Natural killer cell (primary cell): ENCODE data around the gene ORAI3. TPM values are rescaled to one million over a fixed set of nuclear protein-coding genes. Genes with fewer than 3 reads are reported as not detected.

Experiments
- ATAC-seq, 3 donors: fragments of 150-1000 bp in 2 of 3; fragments of 200-7000 bp in 1 of 3; cut with Tn5 transposase; 1 replicate in 1 of 3; 2 replicates in 2 of 3; pipeline ENCODE4 v1.10.0; 2021; ENCODE audit warnings: mild to moderate bottlenecking in 2 of 3, moderate library complexity in 2 of 3
- DNase-seq, 2 donors: peaks; one replicate each; pipeline versions ENCODE4 v3.0.0 to v3.0.0-alpha.2; 2013 to 2021; ENCODE audit warnings: mixed read lengths in 1 of 2
- H3K27ac ChIP-seq: one replicate; pipeline ENCODE4 v1.5.1; 2013; ENCODE audit warnings: mild to moderate bottlenecking, low read length
- H3K27me3 ChIP-seq: one replicate; pipeline ENCODE4 v1.6.1; 2013; ENCODE audit warnings: low read length; ENCODE audit not compliant: control insufficient read depth, insufficient read depth
- H3K36me3 ChIP-seq: one replicate; pipeline ENCODE4 v1.6.1; 2013; ENCODE audit warnings: low read length; ENCODE audit not compliant: control insufficient read depth, insufficient read depth
- H3K4me1 ChIP-seq: one replicate; pipeline ENCODE4 v1.6.1; 2013; ENCODE audit warnings: low read length; ENCODE audit not compliant: control insufficient read depth, insufficient read depth
- H3K4me3 ChIP-seq: one replicate; pipeline ENCODE4 v1.5.1; 2013; ENCODE audit warnings: low read length
- H3K9me3 ChIP-seq: one replicate; pipeline ENCODE4 v1.6.1; 2013; ENCODE audit warnings: low read length; ENCODE audit not compliant: control insufficient read depth, insufficient read depth
- H3K27ac Mint-ChIP-seq, 2 donors: one replicate each; pipeline ENCODE4 v1.8.0; 2022; ENCODE audit warnings: mild to moderate bottlenecking in 2 of 2, mixed read lengths in 2 of 2, moderate library complexity in 1 of 2
- H3K27me3 Mint-ChIP-seq, 2 donors: one replicate each; pipeline ENCODE4 v1.8.0; 2022; ENCODE audit warnings: low read depth in 2 of 2, mixed read lengths in 2 of 2
- H3K36me3 Mint-ChIP-seq: one replicate; pipeline ENCODE4 v1.8.0; 2022; ENCODE audit warnings: mixed read lengths
- H3K4me1 Mint-ChIP-seq, 2 donors: one replicate each; pipeline ENCODE4 v1.8.0; 2022; ENCODE audit warnings: mixed read lengths in 2 of 2
- H3K4me3 Mint-ChIP-seq: one replicate; pipeline ENCODE4 v1.8.0; 2022; ENCODE audit warnings: mild to moderate bottlenecking, moderate library complexity, mixed read lengths
- H3K9me3 Mint-ChIP-seq, 2 donors: one replicate each; pipeline ENCODE4 v1.8.0; 2022; ENCODE audit warnings: mixed read lengths in 2 of 2
- WGBS: methylation state at CpG from one replicate; pipeline ENCODE4 v1.1.7; 2013; ENCODE audit warnings: missing lambda C conversion rate; ENCODE audit not compliant: insufficient coverage; 5-methylcytosine and 5-hydroxymethylcytosine counted together
- intact Hi-C: fragments of 100-400 bp; cut with micrococcal nuclease; formaldehyde crosslinking; loops from one replicate; pipeline ENCODE4 v1.14.2; 2022
- total RNA-seq, 4 donors: library from RNA; stranded (reverse); fragments of 120-200 nt in 1 of 4; gene quantifications; one replicate each; pipeline versions ENCODE4 v1.2.3 to v1.2.4, GENCODE V29; 2013 to 2022
- TF ChIP-seq, protein P1 (sequence below): fragments of 200-600 bp; IDR thresholded peaks from one replicate; pipeline ENCODE4 v1.8.0; 2022; ENCODE audit warnings: antibody characterized with exemption

ORAI3 gene
- total RNA-seq, 3 donors from 2014 or later (not counting 1 experiment from before 2014, with no cell fraction given) = 10.8 to 19.8 (median 12.8) TPM

DNA sequence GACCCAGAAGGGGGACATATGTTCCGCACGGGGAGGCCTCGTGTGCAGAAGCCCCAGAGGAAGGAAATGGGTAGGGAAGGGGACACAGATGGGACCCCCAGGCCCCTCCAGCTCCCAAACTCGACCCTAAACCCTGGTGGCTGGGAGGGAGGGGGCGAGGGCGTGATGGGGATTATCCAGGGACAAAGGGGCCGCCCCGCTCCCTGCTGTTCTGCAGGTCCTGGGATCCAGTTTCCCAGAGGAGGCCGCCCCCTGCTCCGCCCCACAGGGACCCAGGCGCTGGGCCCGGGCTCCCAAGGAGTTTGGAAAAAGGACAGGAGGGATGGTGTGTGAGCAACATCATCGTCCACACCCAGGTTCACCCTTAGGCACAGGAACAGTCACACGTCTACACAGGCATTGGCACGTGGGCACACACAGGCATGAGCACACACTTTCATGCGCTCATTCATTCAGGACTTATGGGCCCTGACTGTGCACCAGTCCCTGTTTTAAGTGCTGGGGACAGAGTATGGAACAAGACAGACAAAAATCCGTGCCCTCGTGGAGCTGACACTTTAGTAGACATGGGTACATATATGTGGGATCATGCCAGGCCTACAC is 38.3 kb upstream of the ORAI3 start:
- H3K9me3 ChIP-seq = no peaks in the 10 kb centered on the region
- ATAC-seq (no peak), DNase-seq (no peak)
- H3K36me3 ChIP-seq = no peaks in the 10 kb centered on the region
- no peak overlapping the region for H3K4me3 ChIP-seq
- no peaks in the 10 kb centered on the region for H3K27me3 ChIP-seq
- no peaks in the 10 kb centered on the region for H3K9me3 Mint-ChIP-seq
- peaks cover 11% of the 10 kb centered on the region for H3K4me1 ChIP-seq
- WGBS = 76% methylated on average over 16 of the region's 18 CpGs
- TF ChIP-seq, protein P1, sequence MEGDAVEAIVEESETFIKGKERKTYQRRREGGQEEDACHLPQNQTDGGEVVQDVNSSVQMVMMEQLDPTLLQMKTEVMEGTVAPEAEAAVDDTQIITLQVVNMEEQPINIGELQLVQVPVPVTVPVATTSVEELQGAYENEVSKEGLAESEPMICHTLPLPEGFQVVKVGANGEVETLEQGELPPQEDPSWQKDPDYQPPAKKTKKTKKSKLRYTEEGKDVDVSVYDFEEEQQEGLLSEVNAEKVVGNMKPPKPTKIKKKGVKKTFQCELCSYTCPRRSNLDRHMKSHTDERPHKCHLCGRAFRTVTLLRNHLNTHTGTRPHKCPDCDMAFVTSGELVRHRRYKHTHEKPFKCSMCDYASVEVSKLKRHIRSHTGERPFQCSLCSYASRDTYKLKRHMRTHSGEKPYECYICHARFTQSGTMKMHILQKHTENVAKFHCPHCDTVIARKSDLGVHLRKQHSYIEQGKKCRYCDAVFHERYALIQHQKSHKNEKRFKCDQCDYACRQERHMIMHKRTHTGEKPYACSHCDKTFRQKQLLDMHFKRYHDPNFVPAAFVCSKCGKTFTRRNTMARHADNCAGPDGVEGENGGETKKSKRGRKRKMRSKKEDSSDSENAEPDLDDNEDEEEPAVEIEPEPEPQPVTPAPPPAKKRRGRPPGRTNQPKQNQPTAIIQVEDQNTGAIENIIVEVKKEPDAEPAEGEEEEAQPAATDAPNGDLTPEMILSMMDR = no peak
- no peak overlapping the region for H3K27ac ChIP-seq
- intact Hi-C loops = no loop called here
- peaks cover 6% of the 10 kb centered on the region in 2 donors for H3K4me1 Mint-ChIP-seq
- H3K27me3 Mint-ChIP-seq = no peaks in the 10 kb centered on the region
- H3K36me3 Mint-ChIP-seq = no peaks in the 10 kb centered on the region
- no peak overlapping the region for H3K4me3 Mint-ChIP-seq
- no peak overlapping the region for H3K27ac Mint-ChIP-seq

DNA sequence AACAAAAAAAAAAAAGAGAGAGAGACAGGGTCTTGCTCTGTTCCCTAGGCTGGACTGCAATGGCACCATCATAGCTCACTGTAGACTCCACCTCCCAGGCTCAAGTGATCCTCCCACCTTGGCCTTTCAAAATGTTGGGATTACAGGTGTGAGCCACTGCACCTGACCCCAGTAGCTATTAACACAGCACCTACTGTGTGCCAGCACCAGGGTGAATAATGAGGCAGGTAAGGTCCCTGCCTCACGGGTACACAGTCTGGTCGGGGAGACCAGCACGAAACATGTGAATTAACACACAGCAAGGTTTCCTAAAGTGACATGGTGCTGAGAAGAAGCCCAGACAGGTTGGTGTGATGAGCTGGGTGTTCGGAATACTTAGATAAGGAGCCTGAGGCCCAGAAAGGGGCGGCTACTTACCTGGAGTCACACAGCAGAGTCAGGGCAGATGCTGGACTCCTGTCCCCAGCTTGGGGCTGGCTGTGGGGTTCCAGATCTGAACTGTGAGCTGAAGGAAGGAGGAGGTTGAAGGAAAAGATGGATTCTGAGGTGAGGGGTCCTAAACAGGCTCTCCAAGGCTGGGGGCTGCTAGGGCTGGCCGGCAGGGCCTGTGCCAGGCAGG is 36.0 kb upstream of the ORAI3 start:
- TF ChIP-seq, protein P1 = no peak
- DNase-seq (no peak), ATAC-seq (no peak)
- Mint-ChIP-seq H3K27ac (no peak overlapping the region), H3K27me3 (no peaks in the 10 kb centered on the region), H3K4me1 (peaks cover 2% of the 10 kb centered on the region in 2 donors), H3K36me3 (no peaks in the 10 kb centered on the region), H3K4me3 (no peak overlapping the region), H3K9me3 (no peaks in the 10 kb centered on the region)
- Histone ChIP-seq H3K27me3 (no peaks in the 10 kb centered on the region), H3K27ac (no peak overlapping the region), H3K9me3 (no peaks in the 10 kb centered on the region), H3K4me3 (no peak overlapping the region), H3K36me3 (no peaks in the 10 kb centered on the region), H3K4me1 (peaks cover 3% of the 10 kb centered on the region)
- intact Hi-C loops = no loop called here
- 89% methylated on average over 6 of the region's 6 CpGs for WGBS

DNA sequence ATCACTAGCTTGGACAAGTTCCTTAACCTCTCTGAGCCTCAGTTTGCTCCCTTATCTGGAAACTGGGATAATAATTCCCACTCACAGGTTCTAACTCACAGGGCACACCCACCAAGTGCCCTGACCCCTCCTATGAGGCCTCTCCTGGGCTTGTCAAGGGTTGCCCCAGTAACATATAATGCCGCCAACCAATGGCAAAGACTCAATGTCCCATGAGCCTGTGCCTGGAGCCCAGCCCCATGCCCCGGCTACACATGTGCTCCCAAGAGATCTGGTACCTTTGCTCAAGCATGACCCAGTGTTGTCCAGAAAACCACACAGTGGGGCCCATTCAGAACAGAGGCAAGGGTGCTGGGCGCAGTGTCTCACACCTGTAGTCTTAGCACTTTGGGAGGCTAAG is 34.0 kb upstream of the ORAI3 start:
- H3K4me3 Mint-ChIP-seq = no peak overlapping the region
- no peaks in the 10 kb centered on the region for H3K9me3 Mint-ChIP-seq
- 77% methylated on average over 3 of the region's 3 CpGs for WGBS
- ATAC-seq (no peak), DNase-seq (no peak)
- H3K4me3 ChIP-seq = no peak overlapping the region
- H3K27me3 ChIP-seq = no peaks in the 10 kb centered on the region
- no peaks in the 10 kb centered on the region for H3K4me1 Mint-ChIP-seq
- no peaks in the 10 kb centered on the region for H3K36me3 ChIP-seq
- no peaks in the 10 kb centered on the region for H3K27me3 Mint-ChIP-seq
- H3K36me3 Mint-ChIP-seq = no peaks in the 10 kb centered on the region
- H3K9me3 ChIP-seq = no peaks in the 10 kb centered on the region
- TF ChIP-seq, protein P1 = no peak
- intact Hi-C loops = no loop called here
- no peaks in the 10 kb centered on the region for H3K4me1 ChIP-seq
- H3K27ac Mint-ChIP-seq = no peak overlapping the region
- no peak overlapping the region for H3K27ac ChIP-seq

DNA sequence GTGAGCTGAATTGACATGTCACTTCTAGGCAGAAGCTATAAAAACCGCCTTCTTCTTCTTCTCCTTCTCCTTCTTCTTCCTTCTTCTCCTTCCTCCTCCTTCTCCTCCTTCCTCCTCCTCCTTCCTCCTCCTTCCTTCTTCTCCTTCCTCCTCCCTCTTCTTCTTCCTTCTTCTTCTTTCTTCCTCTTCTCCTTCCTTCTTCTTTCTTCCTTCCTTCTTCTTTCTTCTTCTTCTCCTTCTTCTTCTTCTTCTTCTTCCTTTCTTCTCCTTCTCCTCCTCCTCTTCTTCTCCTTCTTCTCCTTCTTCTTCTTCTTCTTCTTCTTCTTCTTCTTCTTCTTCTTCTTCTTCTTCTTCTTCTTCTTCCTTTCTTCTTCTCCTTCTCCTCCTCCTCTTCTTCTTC is 30.3 kb upstream of the ORAI3 start:
- Mint-ChIP-seq H3K4me1 (peaks cover 10 to 17% of the 10 kb centered on the region in 2 donors), H3K27me3 (no peaks in the 10 kb centered on the region), H3K4me3 (no peak overlapping the region), H3K9me3 (no peaks in the 10 kb centered on the region), H3K27ac (no peak overlapping the region), H3K36me3 (no peaks in the 10 kb centered on the region)
- 97% methylated on average over 1 of the region's 1 CpG for WGBS
- TF ChIP-seq, protein P1 = no peak
- H3K36me3 ChIP-seq = no peaks in the 10 kb centered on the region
- peaks cover 10% of the 10 kb centered on the region for H3K4me1 ChIP-seq
- H3K4me3 ChIP-seq = no peak overlapping the region
- intact Hi-C loops = no loop called here
- H3K9me3 ChIP-seq = no peaks in the 10 kb centered on the region
- no peak overlapping the region for H3K27ac ChIP-seq
- DNase-seq = no peak
- H3K27me3 ChIP-seq = no peaks in the 10 kb centered on the region
- ATAC-seq = no peak
